Neural crest cell (in vitro differentiated cells): ENCODE measurements around the gene GEMIN7. TPM values are rescaled to one million over a fixed set of nuclear protein-coding genes. Genes with fewer than 3 reads are reported as not detected.
A peak's percentile ranks its signal among the peaks of the same experiment; 100 is the strongest.

Experiments
- DNase-seq: peaks from one replicate; pipeline ENCODE4 v3.0.0; 2021; ENCODE audit warnings: low read depth, mixed read lengths, low spot score
- H3K27ac Mint-ChIP-seq: one replicate; pipeline ENCODE4 v1.8.0; 2021; ENCODE audit warnings: mild to moderate bottlenecking, mixed read lengths; ENCODE audit not compliant: unreplicated experiment
- H3K27me3 Mint-ChIP-seq: 2 replicates; pipeline ENCODE4 v1.8.0; 2021; ENCODE audit warnings: low read depth, mild to moderate bottlenecking, mixed read lengths
- H3K36me3 Mint-ChIP-seq: 2 replicates; pipeline ENCODE4 v1.8.0; 2021; ENCODE audit warnings: low read depth, mild to moderate bottlenecking, mixed read lengths
- H3K4me1 Mint-ChIP-seq: 2 replicates; pipeline ENCODE4 v1.8.0; 2021; ENCODE audit warnings: mixed read lengths
- H3K4me3 Mint-ChIP-seq: one replicate; pipeline ENCODE4 v1.8.0; 2021; ENCODE audit warnings: mild to moderate bottlenecking, mixed read lengths
- H3K9me3 Mint-ChIP-seq: 2 replicates; pipeline ENCODE4 v1.8.0; 2021; ENCODE audit warnings: mixed read lengths
- CTCF ChIP-seq: fragments of 200-600 bp; sonication (generic); conservative IDR thresholded peaks from 2 replicates; pipeline ENCODE4 v1.5.0; 2021; ENCODE audit warnings: antibody characterized with exemption, mild to moderate bottlenecking
- total RNA-seq: library from RNA; stranded (reverse); gene quantifications from 2 replicates; pipeline ENCODE4 v1.2.1, GENCODE V29; 2021

Gene GEMIN7
- total RNA-seq, 1 donor from 2014 or later: 36.2 TPM

GRCh38 chr19:45138303-45138751 is 59.3 kb downstream of the GEMIN7 start:
- Mint-ChIP-seq H3K4me1 (peaks cover 28% of the 10 kb centered on the region), H3K9me3 (no peaks in the 10 kb centered on the region), H3K36me3 (peaks cover 10% of the 10 kb centered on the region), H3K4me3 (no peak overlapping the region), H3K27me3 (no peaks in the 10 kb centered on the region), H3K27ac (peak overlapping the region; percentile 75)
- no peak for TF ChIP-seq CTCF
- no peak for DNase-seq

- no peaks in the 10 kb centered on the region for H3K9me3 Mint-ChIP-seq
- peaks cover 24% of the 10 kb centered on the region for H3K4me1 Mint-ChIP-seq
- no peak overlapping the region for H3K4me3 Mint-ChIP-seq
- H3K27ac Mint-ChIP-seq: no peak overlapping the region
- no peak for TF ChIP-seq CTCF
- H3K27me3 Mint-ChIP-seq: no peaks in the 10 kb centered on the region
- H3K36me3 Mint-ChIP-seq: peaks cover 10% of the 10 kb centered on the region
- DNase-seq: no peak
Observed at GRCh38 chr19:45139286-45140143, 60.5 kb downstream of the GEMIN7 start.

- Mint-ChIP-seq H3K27ac (no peak overlapping the region), H3K9me3 (no peaks in the 10 kb centered on the region), H3K27me3 (no peaks in the 10 kb centered on the region), H3K36me3 (peaks cover 10% of the 10 kb centered on the region), H3K4me1 (peaks cover 24% of the 10 kb centered on the region), H3K4me3 (no peak overlapping the region)
- no peak for TF ChIP-seq CTCF
- DNase-seq: no peak
Observed at GRCh38 chr19:45140144-45140503, 61.1 kb downstream of the GEMIN7 start.

- no peak for TF ChIP-seq CTCF
- H3K36me3 Mint-ChIP-seq: peaks cover 10% of the 10 kb centered on the region
- H3K4me1 Mint-ChIP-seq: peaks cover 24% of the 10 kb centered on the region
- H3K27me3 Mint-ChIP-seq: no peaks in the 10 kb centered on the region
- H3K4me3 Mint-ChIP-seq: no peak overlapping the region
- H3K27ac Mint-ChIP-seq: no peak overlapping the region
- no peak for DNase-seq
- H3K9me3 Mint-ChIP-seq: no peaks in the 10 kb centered on the region
Observed at GRCh38 chr19:45140533-45140932, 61.5 kb downstream of the GEMIN7 start.

Other genes with a start within 250 kb of the GEMIN7 start
- 76.2 and 78.5 TPM in 2 replicates for gene NECTIN2, start 233.0 kb upstream of the GEMIN7 start, total RNA-seq
- 141 and 147 TPM in 2 replicates for gene TOMM40, start 188.0 kb upstream of the GEMIN7 start, total RNA-seq
- 12.2 and 13.1 TPM in 2 replicates for gene APOE, start 173.5 kb upstream of the GEMIN7 start, total RNA-seq
- 24.9 and 25.4 TPM in 2 replicates for gene APOC1, start 164.7 kb upstream of the GEMIN7 start, total RNA-seq
- gene APOC4, start 137.0 kb upstream of the GEMIN7 start, total RNA-seq: not detected in 2 replicates
- not detected in 2 replicates for gene APOC2, start 133.2 kb upstream of the GEMIN7 start, total RNA-seq
- 89.9 and 93.2 TPM in 2 replicates for gene CLPTM1, start 123.9 kb upstream of the GEMIN7 start, total RNA-seq
- gene RELB, start 77.8 kb upstream of the GEMIN7 start, total RNA-seq: 2.9 and 3.1 TPM in 2 replicates
- 119 and 121 TPM in 2 replicates for gene CLASRP, start 40.2 kb upstream of the GEMIN7 start, total RNA-seq
- 0.73 and 1.2 TPM in 2 replicates for gene ZNF296, start 2.8 kb upstream of the GEMIN7 start, total RNA-seq
- 35.8 and 38.6 TPM in 2 replicates for gene PPP1R37, start 13.9 kb downstream of the GEMIN7 start, total RNA-seq
- 0.16 and 0.39 TPM in 2 replicates for gene NKPD1, start 81.7 kb downstream of the GEMIN7 start, total RNA-seq
- 22.2 and 25.1 TPM in 2 replicates for gene TRAPPC6A, start 99.0 kb downstream of the GEMIN7 start, total RNA-seq
- gene BLOC1S3, start 99.5 kb downstream of the GEMIN7 start, total RNA-seq: 9.3 and 9.7 TPM in 2 replicates
- 0.91 and 1.1 TPM in 2 replicates for gene EXOC3L2, start 166.1 kb downstream of the GEMIN7 start, total RNA-seq
- 57.2 and 59.8 TPM in 2 replicates for gene MARK4, start 172.0 kb downstream of the GEMIN7 start, total RNA-seq
- gene CKM, start 243.6 kb downstream of the GEMIN7 start, total RNA-seq: not detected in 2 replicates